Measurements from ENCODE around the gene ITCH. TPM values are rescaled to one million over a fixed set of nuclear protein-coding genes. Genes with fewer than 3 reads are reported as not detected.
A peak's percentile ranks its signal among the peaks of the same experiment; 100 is the strongest.
"Not testable (repeated sequence)": the region's sequence is repeated elsewhere in the genome, so short reads cannot be mapped to it uniquely, and the experiment has no call there.

The ITCH gene
- polyA plus RNA-seq: 33.3 TPM
- long read RNA-seq, donor 1, full-length matches to known transcripts: 2 of 2 reads
- long read RNA-seq, donor 1, partial matches to known transcripts: 0 of 2 reads
- long read RNA-seq, donor 1, other reads (novel, unspliced or antisense): 0 of 2 reads
- long read RNA-seq, donor 2, full-length matches to known transcripts: 6 of 14 reads
- long read RNA-seq, donor 2, partial matches to known transcripts: 8 of 14 reads
- long read RNA-seq, donor 2, other reads (novel, unspliced or antisense): 0 of 14 reads
- long read RNA-seq, donor 3, partial matches to known transcripts: 28 of 29 reads
- long read RNA-seq, donor 3, other reads (novel, unspliced or antisense): 0 of 29 reads
- long read RNA-seq, donor 4: 0 reads
- long read RNA-seq, donor 5, full-length matches to known transcripts: 2 of 2 reads
- long read RNA-seq, donor 5, partial matches to known transcripts: 0 of 2 reads
- long read RNA-seq, donor 5, other reads (novel, unspliced or antisense): 0 of 2 reads
- long read RNA-seq, donor 6, full-length matches to known transcripts: 2 of 11 reads
- long read RNA-seq, donor 6, partial matches to known transcripts: 9 of 11 reads
- long read RNA-seq, donor 6, other reads (novel, unspliced or antisense): 0 of 11 reads
- long read RNA-seq, donor 7: 0 reads
- long read RNA-seq, donor 8, full-length matches to known transcripts: 2 of 11 reads
- long read RNA-seq, donor 8, partial matches to known transcripts: 9 of 11 reads
- long read RNA-seq, donor 8, other reads (novel, unspliced or antisense): 0 of 11 reads
- long read RNA-seq, donor 9: 0 reads
- long read RNA-seq, donor 10, full-length matches to known transcripts: 2 of 9 reads
- long read RNA-seq, donor 10, partial matches to known transcripts: 7 of 9 reads
- long read RNA-seq, donor 10, other reads (novel, unspliced or antisense): 0 of 9 reads
- long read RNA-seq, donor 11: 0 reads

DNA sequence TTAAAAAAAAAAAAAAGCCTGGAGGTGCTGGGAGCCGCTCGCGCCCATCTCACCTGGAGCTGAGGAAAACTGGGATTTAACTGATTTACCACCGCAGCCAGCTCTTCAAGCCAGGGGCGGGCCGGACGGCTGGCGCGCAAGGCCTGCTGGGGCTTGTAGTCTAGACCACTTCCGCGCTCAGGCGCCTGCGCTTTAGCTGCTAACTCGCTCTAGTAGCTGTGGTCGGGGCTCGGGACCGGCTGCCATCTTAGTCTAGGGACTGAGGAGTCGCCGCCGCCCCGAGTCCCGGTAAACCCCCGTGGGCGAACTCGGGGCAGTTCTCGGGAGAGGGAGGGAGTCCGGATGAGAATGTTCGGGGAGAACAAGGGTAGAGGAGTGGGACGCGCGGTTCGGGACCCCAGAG, at the start of gene ITCH:
Gene ITCH (plus strand): TSS at position 212 of the 403 bp plus-strand sequence. CDS start 30,539 bp downstream, outside the sequence.
- H3K4me3 ChIP-seq (ENCODE audit: low read length): peak within 1 kb of the TSS; percentile 100
- DNase-seq: peak; percentile 95 to 97
- peaks cover 21% of the 10 kb centered on the region for H3K4me1 ChIP-seq (ENCODE audit: control insufficient read depth, insufficient read depth, low read length)
- H3K36me3 ChIP-seq (ENCODE audit: control insufficient read depth, insufficient read depth, low read length): peaks cover 4% of the 10 kb centered on the region
- peak within 1 kb of the TSS; percentile 95 for H3K27ac ChIP-seq (ENCODE audit: low read length)
- no CpG with 5 or more reads among the region's 32 CpGs for WGBS (ENCODE audit: insufficient coverage, low lambda C conversion rate)
- H3K9me3 ChIP-seq (ENCODE audit: control insufficient read depth, low read depth, low read length): no peaks in the 10 kb centered on the region
- no peaks in the 10 kb centered on the region for H3K27me3 ChIP-seq (ENCODE audit: control insufficient read depth, insufficient read depth, low read length)

DNA sequence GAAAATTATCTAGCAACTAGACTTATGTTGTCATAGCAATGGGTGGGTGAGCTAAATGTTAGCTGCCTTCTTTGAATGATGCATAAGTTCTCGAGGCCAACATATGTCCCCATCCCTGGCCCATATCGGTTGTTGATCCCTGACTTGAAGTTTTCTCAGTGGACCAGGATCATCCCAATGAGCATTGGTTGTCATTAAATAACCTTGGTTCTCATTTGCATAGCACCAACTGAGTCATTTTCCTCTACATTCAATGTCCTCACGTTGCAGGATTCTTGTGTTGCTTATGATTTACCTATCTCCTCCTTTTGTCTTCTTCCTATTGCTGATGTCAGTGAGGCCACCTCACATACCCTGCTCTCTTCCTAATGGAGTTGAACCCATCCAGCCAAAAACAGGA, 47.8 kb upstream of the ITCH start:
- DNase-seq: no peak
- WGBS (ENCODE audit: insufficient coverage, low lambda C conversion rate): no CpG with 5 or more reads among the region's 3 CpGs
- H3K27ac ChIP-seq (ENCODE audit: low read length): no peak overlapping the region
- no peaks in the 10 kb centered on the region for H3K9me3 ChIP-seq (ENCODE audit: control insufficient read depth, low read depth, low read length)
- no peaks in the 10 kb centered on the region for H3K36me3 ChIP-seq (ENCODE audit: control insufficient read depth, insufficient read depth, low read length)
- no peak overlapping the region for H3K4me3 ChIP-seq (ENCODE audit: low read length)
- H3K4me1 ChIP-seq (ENCODE audit: control insufficient read depth, insufficient read depth, low read length): peaks cover 22% of the 10 kb centered on the region
- peaks cover 4% of the 10 kb centered on the region for H3K27me3 ChIP-seq (ENCODE audit: control insufficient read depth, insufficient read depth, low read length)

GRCh38 chr20:34316196-34316814, 46.8 kb upstream of the ITCH start:
- no CpG with 5 or more reads among the region's 6 CpGs for WGBS (ENCODE audit: insufficient coverage, low lambda C conversion rate)
- DNase-seq: no peak
- H3K36me3 ChIP-seq (ENCODE audit: control insufficient read depth, insufficient read depth, low read length): no peaks in the 10 kb centered on the region
- no peak overlapping the region for H3K27ac ChIP-seq (ENCODE audit: low read length)
- no peak overlapping the region for H3K4me3 ChIP-seq (ENCODE audit: low read length)
- peaks cover 4% of the 10 kb centered on the region for H3K27me3 ChIP-seq (ENCODE audit: control insufficient read depth, insufficient read depth, low read length)
- H3K9me3 ChIP-seq (ENCODE audit: control insufficient read depth, low read depth, low read length): no peaks in the 10 kb centered on the region
- H3K4me1 ChIP-seq (ENCODE audit: control insufficient read depth, insufficient read depth, low read length): peaks cover 11% of the 10 kb centered on the region

DNA sequence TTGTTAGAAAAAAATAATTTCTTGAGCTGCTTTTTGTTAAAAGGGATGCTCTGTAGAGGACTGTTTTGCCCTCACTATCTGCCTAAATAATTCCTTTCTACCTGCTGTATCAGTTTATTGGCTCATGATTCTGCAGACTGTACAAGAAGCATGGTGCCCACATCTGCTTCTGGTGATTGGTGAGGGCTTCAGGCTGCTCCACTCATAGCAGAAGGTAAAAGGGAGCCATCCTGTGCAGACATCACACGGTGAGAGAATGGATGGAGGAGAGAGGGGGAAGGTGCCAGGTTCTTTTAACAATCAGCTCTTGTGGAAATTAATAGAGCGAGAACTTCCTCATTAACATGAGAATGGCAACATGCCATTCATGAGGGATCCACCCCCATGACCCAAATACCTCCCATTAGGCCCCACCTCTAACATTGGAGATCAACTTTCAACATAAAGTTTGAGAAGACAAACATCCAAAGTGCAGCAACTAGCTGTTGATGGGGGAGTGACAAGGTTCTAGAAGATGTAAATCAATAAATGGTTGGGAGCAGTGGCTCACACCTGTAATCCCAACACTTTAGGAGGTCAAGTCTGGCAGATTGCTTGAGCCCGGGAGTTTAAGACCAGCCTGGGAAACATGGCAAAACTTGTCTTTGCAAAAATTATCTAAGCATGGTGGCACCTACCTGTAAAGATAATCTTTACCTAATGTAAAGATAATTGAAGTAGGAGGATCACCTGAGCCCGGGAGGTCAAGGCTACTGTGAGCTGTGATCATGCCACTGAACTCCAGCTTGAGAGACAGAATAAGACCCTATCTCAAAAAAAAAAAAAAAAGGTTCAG, 44.2 kb upstream of the ITCH start:
- no peaks in the 10 kb centered on the region for H3K36me3 ChIP-seq (ENCODE audit: control insufficient read depth, insufficient read depth, low read length)
- no peaks in the 10 kb centered on the region for H3K4me1 ChIP-seq (ENCODE audit: control insufficient read depth, insufficient read depth, low read length)
- WGBS (ENCODE audit: insufficient coverage, low lambda C conversion rate): no CpG with 5 or more reads among the region's 4 CpGs
- H3K27ac ChIP-seq (ENCODE audit: low read length): no peak overlapping the region
- DNase-seq: no peak
- H3K9me3 ChIP-seq (ENCODE audit: control insufficient read depth, low read depth, low read length): no peaks in the 10 kb centered on the region
- H3K27me3 ChIP-seq (ENCODE audit: control insufficient read depth, insufficient read depth, low read length): no peaks in the 10 kb centered on the region
- no peak overlapping the region for H3K4me3 ChIP-seq (ENCODE audit: low read length)

GRCh38 chr20:34320861-34321260, 42.2 kb upstream of the ITCH start:
- whole genome bisulfite sequencing (ENCODE audit: insufficient coverage, low lambda C conversion rate): no CpG with 5 or more reads among the region's 3 CpGs
- Histone ChIP-seq H3K4me3 (ENCODE audit: low read length) (no peak overlapping the region), H3K27me3 (ENCODE audit: control insufficient read depth, insufficient read depth, low read length) (no peaks in the 10 kb centered on the region), H3K27ac (ENCODE audit: low read length) (no peak overlapping the region), H3K36me3 (ENCODE audit: control insufficient read depth, insufficient read depth, low read length) (no peaks in the 10 kb centered on the region), H3K4me1 (ENCODE audit: control insufficient read depth, insufficient read depth, low read length) (peaks cover 3% of the 10 kb centered on the region), H3K9me3 (ENCODE audit: control insufficient read depth, low read depth, low read length) (no peaks in the 10 kb centered on the region)
- DNase-seq: no peak

- Histone ChIP-seq H3K4me3 (ENCODE audit: low read length) (no peak overlapping the region), H3K27ac (ENCODE audit: low read length) (no peak overlapping the region), H3K4me1 (ENCODE audit: control insufficient read depth, insufficient read depth, low read length) (peaks cover 3% of the 10 kb centered on the region), H3K27me3 (ENCODE audit: control insufficient read depth, insufficient read depth, low read length) (no peaks in the 10 kb centered on the region), H3K9me3 (ENCODE audit: control insufficient read depth, low read depth, low read length) (no peaks in the 10 kb centered on the region), H3K36me3 (ENCODE audit: control insufficient read depth, insufficient read depth, low read length) (no peaks in the 10 kb centered on the region)
- 100% methylated on average over 1 of the region's 9 CpGs for WGBS (ENCODE audit: insufficient coverage, low lambda C conversion rate)
- DNase-seq: no peak
Observed at GRCh38 chr20:34322267-34323105, 40.6 kb upstream of the ITCH start.

DNA sequence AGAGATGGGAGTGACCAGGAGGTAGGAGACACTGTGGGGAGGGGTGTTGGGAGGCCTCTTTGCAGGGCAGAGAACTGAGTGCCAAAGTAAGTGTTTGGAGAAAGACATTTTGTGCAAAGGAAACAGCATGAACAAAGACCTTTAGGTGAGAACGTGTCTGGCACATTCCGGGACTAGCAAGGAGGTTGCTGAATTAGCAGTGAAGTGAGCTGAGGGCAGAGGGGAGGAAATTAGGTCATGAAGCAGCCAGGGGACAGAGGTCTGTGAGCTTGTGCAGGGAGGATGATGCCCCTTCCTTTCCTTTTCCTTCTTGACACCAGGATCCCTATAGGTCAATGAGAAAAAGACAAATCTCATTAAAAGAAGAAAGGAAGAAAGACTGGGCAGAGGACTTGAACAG, 38.5 kb upstream of the ITCH start:
- Histone ChIP-seq H3K4me1 (ENCODE audit: control insufficient read depth, insufficient read depth, low read length) (peaks cover 3% of the 10 kb centered on the region), H3K27me3 (ENCODE audit: control insufficient read depth, insufficient read depth, low read length) (no peaks in the 10 kb centered on the region), H3K4me3 (ENCODE audit: low read length) (no peak overlapping the region), H3K27ac (ENCODE audit: low read length) (no peak overlapping the region), H3K36me3 (ENCODE audit: control insufficient read depth, insufficient read depth, low read length) (no peaks in the 10 kb centered on the region), H3K9me3 (ENCODE audit: control insufficient read depth, low read depth, low read length) (no peaks in the 10 kb centered on the region)
- DNase-seq: no peak
- WGBS (ENCODE audit: insufficient coverage, low lambda C conversion rate): 27% methylated on average over 2 of the region's 2 CpGs

DNA sequence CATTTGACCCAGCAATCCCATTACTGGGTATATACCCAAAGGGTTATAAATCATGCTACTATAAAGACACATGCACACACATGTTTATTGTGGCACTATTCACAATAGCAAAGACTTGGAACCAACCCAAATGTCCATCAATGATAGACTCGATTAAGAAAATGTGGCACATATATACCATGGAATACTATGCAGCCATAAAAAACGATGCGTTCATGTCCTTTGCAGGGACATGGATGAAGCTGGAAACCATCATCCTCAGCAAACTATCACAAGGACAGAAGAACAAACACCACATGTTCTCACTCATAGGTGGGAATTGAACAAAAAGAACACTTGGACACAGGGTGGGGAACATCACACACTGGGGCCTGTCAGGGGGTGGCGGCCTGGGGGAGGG, 34.9 kb upstream of the ITCH start:
- not testable (repeated sequence) for H3K4me3 ChIP-seq (ENCODE audit: low read length); H3K9me3 ChIP-seq (ENCODE audit: control insufficient read depth, low read depth, low read length)
- no CpG with 5 or more reads among the region's 4 CpGs for WGBS (ENCODE audit: insufficient coverage, low lambda C conversion rate)

GRCh38 chr20:34328928-34329677, 34.0 kb upstream of the ITCH start:
- Histone ChIP-seq H3K27me3 (ENCODE audit: control insufficient read depth, insufficient read depth, low read length) (no peaks in the 10 kb centered on the region), H3K4me3 (ENCODE audit: low read length) (no peak overlapping the region), H3K27ac (ENCODE audit: low read length) (no peak overlapping the region), H3K36me3 (ENCODE audit: control insufficient read depth, insufficient read depth, low read length) (no peaks in the 10 kb centered on the region), H3K9me3 (ENCODE audit: control insufficient read depth, low read depth, low read length) (no peaks in the 10 kb centered on the region), H3K4me1 (ENCODE audit: control insufficient read depth, insufficient read depth, low read length) (peaks cover 18% of the 10 kb centered on the region)
- no peak for DNase-seq
- WGBS (ENCODE audit: insufficient coverage, low lambda C conversion rate): 100% methylated on average over 2 of the region's 9 CpGs

More for the DNA sequence above, 34.9 kb upstream of the ITCH start:
- not testable (repeated sequence) for H3K27ac ChIP-seq (ENCODE audit: low read length); DNase-seq; H3K27me3 ChIP-seq (ENCODE audit: control insufficient read depth, insufficient read depth, low read length); H3K36me3 ChIP-seq (ENCODE audit: control insufficient read depth, insufficient read depth, low read length)
- H3K4me1 ChIP-seq (ENCODE audit: control insufficient read depth, insufficient read depth, low read length): peaks cover 14% of the 10 kb centered on the region
